AG09309 (cell line): ENCODE measurements around the gene ANKRD44.

Experiments
- DNase-seq: peaks from one replicate; pipeline ENCODE4 v3.0.0-alpha.2; 2010; ENCODE audit warnings: low read depth
- H3K4me3 ChIP-seq: 2 replicates; pipeline ENCODE4 v1.5.1; 2011; ENCODE audit warnings: mild to moderate bottlenecking, low read depth, low read length, moderate library complexity; ENCODE audit not compliant: control insufficient read depth
- CTCF ChIP-seq: IDR thresholded peaks from 2 replicates; pipeline ENCODE4 v1.5.1; 2011; ENCODE audit warnings: mild to moderate bottlenecking, low read depth, low read length, inconsistent platforms; ENCODE audit not compliant: insufficient read depth, control insufficient read depth; ENCODE audit errors: missing control alignments

ANKRD44 gene

DNA sequence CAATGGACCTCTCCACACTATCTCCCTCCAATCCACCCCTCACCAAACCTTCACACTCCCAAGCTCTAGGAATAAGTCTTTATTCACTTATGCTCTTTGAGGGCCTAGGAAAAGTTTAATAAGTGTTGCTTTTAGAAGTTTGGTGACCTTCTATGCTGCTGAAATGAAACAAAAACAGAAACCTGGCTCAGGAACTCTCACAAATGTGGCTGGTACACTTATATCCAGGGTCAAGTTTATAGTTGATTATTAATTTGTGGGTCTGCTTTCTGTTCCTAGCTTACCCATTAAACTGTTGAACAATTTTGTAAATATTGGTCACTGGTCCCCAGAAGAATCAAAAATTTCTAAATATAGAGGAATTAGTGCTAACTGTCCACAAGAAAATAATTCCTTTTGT, 14.2 kb upstream of the ANKRD44 start:
- TF ChIP-seq CTCF: no peak
- DNase-seq: no peak
- H3K4me3 ChIP-seq: no peak overlapping the region

GRCh38 chr2:197322724-197323720, 12.4 kb upstream of the ANKRD44 start:
- no peak for DNase-seq
- no peak overlapping the region for H3K4me3 ChIP-seq
- no peak for TF ChIP-seq CTCF

- H3K4me3 ChIP-seq: no peak overlapping the region
- TF ChIP-seq CTCF: no peak
- DNase-seq: no peak
Observed at GRCh38 chr2:197322143-197322542, 11.6 kb upstream of the ANKRD44 start.

DNA sequence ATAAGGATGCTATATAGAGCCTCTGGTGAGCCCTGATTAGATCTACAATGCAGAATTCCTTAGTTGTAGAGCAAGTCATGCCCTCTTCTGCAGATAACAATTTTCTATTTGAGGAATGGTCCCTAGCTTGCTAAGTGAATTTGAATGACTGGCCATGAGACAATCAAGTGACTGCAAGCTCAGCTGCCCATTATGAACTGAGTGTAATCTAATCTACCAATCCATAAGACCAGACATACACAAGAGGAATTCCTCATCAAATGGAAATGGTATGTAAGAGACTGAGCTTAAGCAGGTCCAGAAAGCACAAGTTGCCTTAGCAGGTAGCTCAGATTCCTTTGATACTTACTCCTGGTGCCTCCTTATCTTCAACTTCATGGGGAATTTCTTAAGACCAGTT, 4.8 kb upstream of the ANKRD44 start:
- TF ChIP-seq CTCF: no peak
- no peak for DNase-seq
- no peak overlapping the region for H3K4me3 ChIP-seq

GRCh38 chr2:197312186-197312585, 1.6 kb upstream of the ANKRD44 start:
- DNase-seq: no peak
- H3K4me3 ChIP-seq: no peak overlapping the region
- no peak for TF ChIP-seq CTCF

GRCh38 chr2:197311421-197312033, 947 bp upstream of the ANKRD44 start:
- DNase-seq: no peak
- TF ChIP-seq CTCF: no peak
- peak overlapping the region; percentile 59 for H3K4me3 ChIP-seq
